ENCODE measurements around the gene LYSET. TPM values are rescaled to one million over a fixed set of nuclear protein-coding genes. Genes with fewer than 3 reads are reported as not detected.
"Not testable (repeated sequence)": the region's sequence is repeated elsewhere in the genome, so short reads cannot be mapped to it uniquely, and the experiment has no call there.

LYSET gene
- total and polyA plus RNA-seq, 12 donors, result 19.5 to 29.7 (median 24.8) TPM

DNA sequence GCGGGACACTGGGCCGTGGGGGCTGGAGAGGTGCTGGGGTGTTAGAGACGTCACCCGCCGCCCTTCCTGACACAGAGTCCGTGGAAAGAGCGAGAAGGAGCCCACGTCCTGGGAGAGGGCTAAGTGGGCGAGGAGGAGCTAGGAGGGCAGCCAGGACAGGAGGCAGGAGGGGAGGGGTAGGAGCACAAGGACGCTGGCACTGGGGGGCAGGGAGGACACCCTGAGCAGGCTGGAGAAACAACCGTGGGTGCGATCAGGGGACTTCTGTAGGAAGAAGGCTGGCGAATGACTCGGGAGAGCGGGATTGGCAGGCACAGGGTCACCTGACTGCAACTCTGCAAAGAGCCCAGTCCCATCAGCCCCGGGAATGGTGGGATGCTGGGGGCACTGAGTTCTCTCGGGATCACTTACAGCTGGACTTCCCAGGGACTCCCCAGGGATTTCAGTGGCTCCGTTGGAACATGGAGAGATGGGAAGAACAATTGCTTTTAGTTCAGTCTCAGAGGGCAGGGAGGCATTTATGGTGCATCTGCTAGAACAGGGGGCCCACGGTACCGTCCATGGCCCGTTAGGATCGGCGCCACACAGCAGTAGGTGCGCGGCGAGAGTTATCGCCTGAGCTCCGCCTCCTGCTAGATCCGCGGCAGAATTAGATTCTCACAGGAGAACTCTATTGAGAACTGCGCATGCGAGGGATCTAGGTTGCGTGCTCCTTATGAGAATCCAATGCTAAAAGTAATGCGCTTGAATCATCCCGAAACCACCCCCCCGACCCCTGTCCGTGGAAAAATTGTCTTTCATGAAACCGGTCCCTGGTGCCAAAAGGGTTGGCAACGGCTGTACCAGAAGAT, 46.2 kb downstream of the LYSET start:
- Histone ChIP-seq H3K27me3 (peaks cover 0 to 4% (median 0%) of the 10 kb centered on the region in 7 donors), H3K36me3 (peaks cover 0 to 31% (median 18%) of the 10 kb centered on the region in 9 donors), H3K4me1 (peaks cover 0 to 14% (median 6%) of the 10 kb centered on the region in 9 donors), H3K9me3 (no peaks in the 10 kb centered on the region), H3K4me3 (peak overlapping the region; percentile 7 to 62 (median 52)), H3K27ac (no peak overlapping the region)
- ATAC-seq (peak; percentile 46 to 78 (median 68)), DNase-seq (peak; percentile 21 to 25)
- TF ChIP-seq, protein P1, sequence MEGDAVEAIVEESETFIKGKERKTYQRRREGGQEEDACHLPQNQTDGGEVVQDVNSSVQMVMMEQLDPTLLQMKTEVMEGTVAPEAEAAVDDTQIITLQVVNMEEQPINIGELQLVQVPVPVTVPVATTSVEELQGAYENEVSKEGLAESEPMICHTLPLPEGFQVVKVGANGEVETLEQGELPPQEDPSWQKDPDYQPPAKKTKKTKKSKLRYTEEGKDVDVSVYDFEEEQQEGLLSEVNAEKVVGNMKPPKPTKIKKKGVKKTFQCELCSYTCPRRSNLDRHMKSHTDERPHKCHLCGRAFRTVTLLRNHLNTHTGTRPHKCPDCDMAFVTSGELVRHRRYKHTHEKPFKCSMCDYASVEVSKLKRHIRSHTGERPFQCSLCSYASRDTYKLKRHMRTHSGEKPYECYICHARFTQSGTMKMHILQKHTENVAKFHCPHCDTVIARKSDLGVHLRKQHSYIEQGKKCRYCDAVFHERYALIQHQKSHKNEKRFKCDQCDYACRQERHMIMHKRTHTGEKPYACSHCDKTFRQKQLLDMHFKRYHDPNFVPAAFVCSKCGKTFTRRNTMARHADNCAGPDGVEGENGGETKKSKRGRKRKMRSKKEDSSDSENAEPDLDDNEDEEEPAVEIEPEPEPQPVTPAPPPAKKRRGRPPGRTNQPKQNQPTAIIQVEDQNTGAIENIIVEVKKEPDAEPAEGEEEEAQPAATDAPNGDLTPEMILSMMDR (IDR thresholded peaks at IDR 0.05), result no peak
- 19 to 35% methylated on average over 39 of the region's 39 CpGs for WGBS, 2 donors
- intact Hi-C loops (cut with DNase I), result loop anchor here in 4 of 10 donors (10.0 kb wide), 4 partner anchors 103 to 393 kb away; partner anchors contain the start of gene BTBD7 (in 1 of the 4)

GRCh38 chr14:93232159-93232558, 47.0 kb downstream of the LYSET start:
- DNase-seq (no peak), ATAC-seq (no peak)
- WGBS, 2 donors, result 55 to 57% methylated on average over 17 of the region's 17 CpGs
- TF ChIP-seq, protein P1 (IDR thresholded peaks at IDR 0.05), result no peak
- no peaks in the 10 kb centered on the region for H3K9me3 ChIP-seq
- peaks cover 0 to 14% (median 6%) of the 10 kb centered on the region in 9 donors for H3K4me1 ChIP-seq
- intact Hi-C loops (cut with DNase I), result loop anchor here in 4 of 10 donors (10.0 kb wide), 4 partner anchors 103 to 393 kb away; partner anchors contain the start of gene BTBD7 (in 1 of the 4)
- peak overlapping the region in 8 of 10 donors; percentile 26 to 62 (median 58) for H3K4me3 ChIP-seq
- peaks cover 0 to 24% (median 14%) of the 10 kb centered on the region in 9 donors for H3K36me3 ChIP-seq
- peaks cover 0 to 4% (median 0%) of the 10 kb centered on the region in 7 donors for H3K27me3 ChIP-seq
- H3K27ac ChIP-seq, result no peak overlapping the region

DNA sequence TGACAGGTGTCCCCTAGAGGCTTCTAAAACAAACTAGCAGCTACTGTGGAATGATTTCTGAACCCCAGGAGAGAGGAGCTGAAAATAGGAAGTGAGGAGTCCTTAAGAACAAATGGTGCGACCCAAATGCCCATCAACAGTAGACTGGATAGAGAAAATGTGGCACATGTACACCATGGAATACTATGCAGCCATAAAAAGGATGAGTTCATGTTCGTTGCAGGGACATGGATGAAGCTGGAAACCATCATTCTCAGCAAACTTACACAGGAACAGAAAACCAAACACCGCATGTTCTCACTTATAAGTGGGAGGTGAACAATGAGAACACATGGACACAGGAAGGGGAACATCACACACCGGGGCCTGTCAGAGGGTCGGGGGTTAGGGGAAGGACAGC, 48.0 kb downstream of the LYSET start:
- H3K9me3 ChIP-seq, H3K27ac ChIP-seq, DNase-seq, H3K27me3 ChIP-seq, H3K4me3 ChIP-seq, ATAC-seq: not testable (repeated sequence)
- 85 to 90% methylated on average over 5 of the region's 5 CpGs for WGBS, 2 donors
- peaks cover 0 to 14% (median 6%) of the 10 kb centered on the region in 9 donors for H3K4me1 ChIP-seq
- intact Hi-C loops (cut with DNase I), result loop anchor here in 4 of 10 donors (10.0 kb wide), 4 partner anchors 102 to 392 kb away; partner anchors contain the start of gene BTBD7 (in 1 of the 4)
- H3K36me3 ChIP-seq, result peaks cover 0 to 15% (median 6%) of the 10 kb centered on the region in 9 donors

GRCh38 chr14:93234798-93235197, 49.7 kb downstream of the LYSET start:
- WGBS, 2 donors, result 41 to 49% methylated on average over 10 of the region's 10 CpGs
- intact Hi-C loops (cut with DNase I), result loop anchor here in 4 of 10 donors (10.0 kb wide), 4 partner anchors 100 to 390 kb away; partner anchors contain the start of gene BTBD7 (in 1 of the 4)
- Histone ChIP-seq H3K4me1 (peaks cover 0 to 14% (median 6%) of the 10 kb centered on the region in 9 donors), H3K36me3 (peaks cover 0 to 10% (median 0%) of the 10 kb centered on the region in 9 donors), H3K27me3 (peaks cover 0 to 4% (median 0%) of the 10 kb centered on the region in 7 donors), H3K27ac (no peak overlapping the region), H3K4me3 (no peak overlapping the region), H3K9me3 (no peaks in the 10 kb centered on the region)
- ATAC-seq, result peak in 1 of 8 donors; percentile 42
- DNase-seq, result no peak
- TF ChIP-seq, protein P1 (IDR thresholded peaks at IDR 0.05), result no peak

Other genes starting within 250 kb of the LYSET start
- 100 to 1,000 TPM in 3 of 10 donors, 10 to 100 TPM in 7; 67.5 to 152 (median 92.7) TPM for gene ITPK1, start 69.4 kb upstream of the LYSET start, total RNA-seq
- gene ITPK1, start 69.4 kb upstream of the LYSET start, polyA plus RNA-seq, result 100 to 1,000 TPM in 1 of 2 donors, 10 to 100 TPM in 1; 47.1 to 108 TPM
- 10 to 100 TPM; 47.7 to 96.1 (median 81.5) TPM for gene MOAP1, start 420 bp upstream of the LYSET start, total RNA-seq
- 10 to 100 TPM; 14.6 to 28.9 TPM for gene MOAP1, start 420 bp upstream of the LYSET start, polyA plus RNA-seq
- 10 to 100 TPM in 8 of 10 donors, 1 to 10 TPM in 2; 9.9 to 20.1 (median 14.3) TPM for gene GON7, start 21.7 kb downstream of the LYSET start, total RNA-seq
- 10 to 100 TPM; 17.9 to 20.0 TPM for gene GON7, start 21.7 kb downstream of the LYSET start, polyA plus RNA-seq
- gene UBR7, start 21.9 kb downstream of the LYSET start, total RNA-seq, result 10 to 100 TPM; 17.7 to 28.3 (median 21.1) TPM
- gene UBR7, start 21.9 kb downstream of the LYSET start, polyA plus RNA-seq, result 10 to 100 TPM in 1 of 2 donors, 1 to 10 TPM in 1; 7.8 to 25.9 TPM
- 10 to 100 TPM; 12.7 to 33.6 (median 23.7) TPM for gene BTBD7, start 147.7 kb downstream of the LYSET start, total RNA-seq
- gene BTBD7, start 147.7 kb downstream of the LYSET start, polyA plus RNA-seq, result 1 to 10 TPM; 3.6 to 9.1 TPM
- 1 to 10 TPM in 1 of 10 donors, under 1 TPM in 4, not detected in 5; 0.61 to 1.3 (median 0.72) TPM for gene COX8C, start 161.9 kb downstream of the LYSET start, total RNA-seq
- gene COX8C, start 161.9 kb downstream of the LYSET start, polyA plus RNA-seq, result not detected
- gene UNC79, start 245.6 kb downstream of the LYSET start, total RNA-seq, result under 1 TPM; 0.32 to 0.89 (median 0.45) TPM
- under 1 TPM; 0.01 to 0.07 TPM for gene UNC79, start 245.6 kb downstream of the LYSET start, polyA plus RNA-seq

All from heart right ventricle (tissue), 16 donors.